T47D (cell line): ENCODE data around the gene ERAP2.

Experiments used
- DNase-seq, 2 experiments: peaks; one replicate each; pipeline versions ENCODE4 v3.0.0 to v3.0.0-alpha.2; 2011 to 2012; ENCODE audit warnings: low read depth in 1 of 2, low spot score in 1 of 2
- JUND ChIP-seq: IDR thresholded peaks from 2 replicates; pipeline ENCODE4 v1.6.1; 2012; ENCODE audit warnings: low read depth
- in situ Hi-C: cut with HindIII; loops from 2 replicates; pipeline ENCODE4 v1.10.0; 2016; ENCODE audit warnings: low sequenced_read_pairs, low pct_unique_long_range_greater_than_20kb

Gene ERAP2

GRCh38 chr5:96851312-96852062 is 24.8 kb upstream of the ERAP2 start:
- DNase-seq, result peak in 1 of 2 experiments; percentile 19
- no peak for TF ChIP-seq JUND
- in situ Hi-C loops, result no loop called here

- in situ Hi-C loops, result no loop called here
- TF ChIP-seq JUND, result no peak
These were observed 23.5 kb upstream of the ERAP2 start for GRCh38 chr5:96852759-96853158.

GRCh38 chr5:96854067-96854466 is 22.2 kb upstream of the ERAP2 start:
- in situ Hi-C loops, result no loop called here
- no peak for TF ChIP-seq JUND
- DNase-seq, result no peak

More at GRCh38 chr5:96852759-96853158, 23.5 kb upstream of the ERAP2 start:
- DNase-seq, result no peak

- in situ Hi-C loops, result no loop called here
- no peak for DNase-seq
- no peak for TF ChIP-seq JUND
These were observed 21.0 kb upstream of the ERAP2 start for GRCh38 chr5:96855031-96855872.

DNA sequence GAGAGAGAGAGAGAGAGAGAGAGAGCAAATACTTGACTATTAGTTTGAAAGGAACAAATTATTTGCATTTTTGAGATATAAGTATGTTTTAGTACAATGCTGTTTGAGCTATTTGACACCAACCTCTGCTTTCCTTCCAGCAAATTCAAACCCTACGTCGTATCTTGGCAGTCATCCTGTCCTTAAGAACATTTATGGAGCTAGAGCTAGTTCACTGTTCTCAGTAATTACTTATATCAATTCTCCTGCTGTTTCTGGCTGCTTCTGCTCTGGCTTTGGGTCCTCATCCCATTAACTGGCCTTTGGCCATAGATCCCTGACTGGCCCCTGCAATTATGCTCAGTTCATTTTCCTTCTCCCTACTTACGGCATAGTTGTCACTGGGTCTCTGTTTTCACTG is 19.9 kb upstream of the ERAP2 start:
- in situ Hi-C loops, result no loop called here
- TF ChIP-seq JUND, result no peak
- no peak for DNase-seq

DNA sequence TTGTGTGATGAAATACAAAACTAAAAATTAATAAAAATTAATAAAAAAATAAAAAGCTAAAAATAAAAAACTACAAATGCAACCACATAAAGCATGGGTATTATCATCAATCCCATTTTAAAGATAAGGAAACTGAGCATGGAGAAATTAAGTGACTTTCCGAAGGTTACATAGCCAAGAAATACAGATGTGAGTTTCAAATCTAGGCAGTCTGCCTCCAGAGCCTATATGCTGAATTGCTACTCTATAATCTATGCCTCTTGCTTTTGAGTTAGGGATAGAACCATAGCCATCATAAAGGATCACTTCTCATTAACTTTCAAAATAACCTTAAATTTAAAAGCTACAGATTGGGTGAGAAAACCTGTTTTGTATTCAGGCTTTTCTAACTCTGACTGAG is 18.8 kb upstream of the ERAP2 start:
- DNase-seq, result no peak
- TF ChIP-seq JUND, result no peak
- in situ Hi-C loops, result no loop called here

GRCh38 chr5:96857924-96858323 is 18.4 kb upstream of the ERAP2 start:
- no peak for DNase-seq
- in situ Hi-C loops, result no loop called here
- no peak; the same call in 1 of the 2 replicates for TF ChIP-seq JUND

DNA sequence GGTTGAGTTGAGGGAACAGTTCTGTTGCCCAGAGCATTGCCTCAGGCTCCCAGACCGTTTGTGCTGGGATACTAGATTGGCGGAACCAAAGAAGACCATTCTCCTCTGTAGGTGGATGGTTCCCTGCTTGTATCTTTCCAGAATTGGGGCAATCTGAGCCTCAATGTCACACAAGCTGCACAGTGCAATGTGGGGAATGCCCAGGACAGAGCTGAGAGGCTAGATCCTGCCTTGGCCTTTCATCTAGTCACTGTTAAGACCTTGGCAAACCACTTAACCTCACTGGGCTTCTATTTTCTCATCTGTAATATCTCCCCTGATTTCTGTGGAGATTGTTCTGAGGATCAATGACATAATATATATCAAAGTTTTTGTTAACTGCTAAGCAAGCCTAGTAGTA is 16.9 kb upstream of the ERAP2 start:
- in situ Hi-C loops, result no loop called here
- no peak for DNase-seq
- TF ChIP-seq JUND, result no peak

- no peak for TF ChIP-seq JUND
- in situ Hi-C loops, result no loop called here
- no peak for DNase-seq
These were observed 15.2 kb upstream of the ERAP2 start for GRCh38 chr5:96861076-96861475.

GRCh38 chr5:96863114-96863513 is 13.2 kb upstream of the ERAP2 start:
- in situ Hi-C loops, result no loop called here
- DNase-seq, result no peak
- no peak for TF ChIP-seq JUND

- in situ Hi-C loops, result no loop called here
- no peak for DNase-seq
- no peak for TF ChIP-seq JUND
These were observed 12.2 kb upstream of the ERAP2 start for GRCh38 chr5:96863949-96864584.

DNA sequence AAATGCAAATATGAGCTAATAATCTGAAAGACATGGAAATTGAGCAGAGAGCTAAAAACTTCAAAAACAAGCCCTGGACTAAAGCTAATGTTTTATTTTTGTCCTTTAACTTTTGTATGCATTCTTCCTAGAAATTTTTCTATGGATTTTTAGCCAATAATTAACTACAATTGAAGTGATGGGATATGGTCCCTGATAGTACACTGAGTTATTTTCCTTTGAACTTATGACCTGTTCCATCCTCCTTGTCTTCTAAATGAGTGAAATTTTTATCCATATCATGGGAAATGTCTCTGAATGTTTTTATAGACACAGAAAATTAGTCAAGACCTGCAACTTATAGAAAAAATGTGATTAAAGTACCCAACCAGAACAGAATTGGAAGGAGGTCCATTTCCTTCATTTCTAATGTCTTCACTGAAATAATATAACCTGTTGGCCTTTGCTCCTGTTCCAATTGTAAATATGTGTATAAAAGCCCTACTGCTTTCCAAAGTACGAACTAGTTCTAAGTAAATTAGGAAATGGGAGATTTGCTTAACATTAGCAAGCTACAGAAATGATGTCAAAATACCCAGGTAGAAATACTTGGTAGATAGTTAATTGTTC is 11.3 kb upstream of the ERAP2 start:
- in situ Hi-C loops, result no loop called here
- DNase-seq, result no peak
- TF ChIP-seq JUND, result no peak
